GM21825 (cell line): ENCODE results near the gene TRIM4.

Experiments used
- ATAC-seq: cut with Tn5 transposase; IDR thresholded peaks from one replicate; pipeline ENCODE4 v1.9.1; 2021; ENCODE audit warnings: mild to moderate bottlenecking, moderate library complexity; ENCODE audit not compliant: unreplicated experiment

Gene TRIM4

DNA sequence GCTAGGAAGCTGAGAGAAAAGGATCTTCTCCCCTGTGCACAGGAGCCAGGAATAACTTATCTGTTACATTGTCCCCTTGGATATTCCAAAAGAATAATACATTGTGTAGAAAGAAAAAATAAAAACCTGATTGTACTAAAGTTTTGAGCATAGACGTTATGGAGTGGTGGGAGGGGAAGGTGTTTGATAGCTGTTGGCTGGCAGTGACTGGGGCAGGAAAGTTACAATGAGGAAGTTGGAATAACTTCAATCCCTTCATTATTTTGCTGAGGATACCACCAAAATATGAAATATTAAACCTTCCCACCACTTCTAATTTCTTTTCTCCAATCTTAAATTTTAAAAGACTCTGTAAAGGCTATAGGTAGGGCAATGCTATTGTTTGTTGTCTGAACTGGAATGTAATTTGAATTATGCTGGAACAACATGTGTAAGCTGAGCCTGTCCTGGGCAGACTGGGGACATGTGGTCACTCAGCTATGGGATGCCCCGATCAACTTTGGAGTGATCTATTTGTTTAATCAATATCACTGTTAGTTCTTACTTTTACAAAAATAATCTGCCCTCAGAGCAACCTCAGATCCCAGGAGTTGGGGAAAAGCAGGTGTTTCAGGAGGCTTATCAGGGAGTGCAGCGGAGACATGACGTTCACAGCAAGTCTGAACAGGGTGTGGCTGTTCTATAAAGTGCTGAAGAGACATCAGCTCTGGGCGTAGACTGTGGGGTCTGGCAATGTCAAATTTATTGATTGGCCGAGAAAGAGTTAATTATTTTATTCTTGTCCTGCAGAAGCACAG is 70.7 kb downstream of the TRIM4 start:
- ATAC-seq, result no peak

- ATAC-seq, result no peak
These were observed 75.0 kb downstream of the TRIM4 start for GRCh38 chr7:99844328-99844727.

- ATAC-seq, result no peak
These were observed 75.5 kb downstream of the TRIM4 start for GRCh38 chr7:99843808-99844207.

- ATAC-seq, result no peak
These were observed 76.4 kb downstream of the TRIM4 start for GRCh38 chr7:99842926-99843325.
